Upper lobe of left lung (tissue), 6 donors: ENCODE data around the gene ZBTB9. TPM values are rescaled to one million over a fixed set of nuclear protein-coding genes. Genes with fewer than 3 reads are reported as not detected.

Source experiments
- ATAC-seq, 2 donors: fragments of 200-7000 bp; cut with Tn5 transposase; one replicate each; pipeline ENCODE4 v1.9.1; 2022; ENCODE audit warnings: mild to moderate bottlenecking in 2 of 2, moderate library complexity in 2 of 2; ENCODE audit not compliant: low FRiP score in 2 of 2
- DNase-seq, 2 donors: peaks; one replicate each; pipeline ENCODE4 v3.0.0-alpha.2; 2019 to 2020
- H3K27ac ChIP-seq, 4 donors: fragments of 200-600 bp; sonication (generic); one replicate each; pipeline ENCODE4 v1.5.1; 2016 to 2019
- H3K27me3 ChIP-seq, 4 donors: fragments of 200-600 bp; sonication (generic); one replicate each; pipeline ENCODE4 v1.5.1; 2017 to 2019
- H3K36me3 ChIP-seq, 4 donors: fragments of 200-600 bp; sonication (generic); one replicate each; pipeline ENCODE4 v1.5.1; 2016 to 2019
- H3K4me1 ChIP-seq, 4 donors: fragments of 200-600 bp; sonication (generic); one replicate each; pipeline ENCODE4 v1.5.1; 2018 to 2019
- H3K4me3 ChIP-seq, 4 donors: fragments of 200-600 bp; sonication (generic); one replicate each; pipeline ENCODE4 v1.5.1; 2017 to 2019; ENCODE audit warnings: mild to moderate bottlenecking in 2 of 4, moderate library complexity in 1 of 4
- H3K9me3 ChIP-seq, 4 donors: fragments of 200-600 bp; sonication (generic); one replicate each; pipeline ENCODE4 v1.5.1; 2018 to 2019
- EP300 ChIP-seq, 4 donors: sonication (generic); formaldehyde crosslinking; IDR thresholded peaks; one replicate each; pipeline ENCODE4 v1.5.1; 2017; ENCODE audit warnings: antibody characterized with exemption in 4 of 4, control low read depth in 2 of 4
- POLR2A ChIP-seq, 4 donors: fragments of 450-650 bp; IDR thresholded peaks; one replicate each; pipeline ENCODE4 v1.5.1; 2016 to 2017; ENCODE audit warnings: antibody characterized with exemption in 4 of 4, mild to moderate bottlenecking in 2 of 4
- POLR2AphosphoS5 ChIP-seq, 2 donors: sonication (generic); formaldehyde crosslinking; IDR thresholded peaks; one replicate each; pipeline ENCODE4 v1.5.1; 2017; ENCODE audit warnings: antibody characterized with exemption in 2 of 2
- WGBS, 2 donors: methylation state at CpG; one replicate each; pipeline ENCODE4 v1.1.5; 2017 to 2018; 5-methylcytosine and 5-hydroxymethylcytosine counted together
- total RNA-seq, 6 donors: library from RNA; depleted of rRNA in 4 of 6; stranded (reverse); fragments of >200 nt in 4 of 6; gene quantifications; one replicate each; pipeline versions ENCODE4 v1.1.0 to v1.2.1, GENCODE V29; 2016 to 2021
- TF ChIP-seq, protein P1 (sequence below), 6 experiments: fragments of 450-650 bp in 4 of 6; fragments of 200-600 bp in 2 of 6; sonication (generic) in 2 of 6; IDR thresholded peaks; one replicate each; pipeline ENCODE4 v1.5.1; 2016 to 2019; ENCODE audit warnings: antibody characterized with exemption in 6 of 6
- donor health status: DM: no; HTN: no; CAD: no; lungs with moderate emphysema.
- donor health status: DM: no; HTN: yes; CAD: no; lungs with severe emphysema.

The ZBTB9 gene
- total RNA-seq, 6 donors from 2014 or later = 3.2 to 8.7 (median 6.1) TPM

DNA sequence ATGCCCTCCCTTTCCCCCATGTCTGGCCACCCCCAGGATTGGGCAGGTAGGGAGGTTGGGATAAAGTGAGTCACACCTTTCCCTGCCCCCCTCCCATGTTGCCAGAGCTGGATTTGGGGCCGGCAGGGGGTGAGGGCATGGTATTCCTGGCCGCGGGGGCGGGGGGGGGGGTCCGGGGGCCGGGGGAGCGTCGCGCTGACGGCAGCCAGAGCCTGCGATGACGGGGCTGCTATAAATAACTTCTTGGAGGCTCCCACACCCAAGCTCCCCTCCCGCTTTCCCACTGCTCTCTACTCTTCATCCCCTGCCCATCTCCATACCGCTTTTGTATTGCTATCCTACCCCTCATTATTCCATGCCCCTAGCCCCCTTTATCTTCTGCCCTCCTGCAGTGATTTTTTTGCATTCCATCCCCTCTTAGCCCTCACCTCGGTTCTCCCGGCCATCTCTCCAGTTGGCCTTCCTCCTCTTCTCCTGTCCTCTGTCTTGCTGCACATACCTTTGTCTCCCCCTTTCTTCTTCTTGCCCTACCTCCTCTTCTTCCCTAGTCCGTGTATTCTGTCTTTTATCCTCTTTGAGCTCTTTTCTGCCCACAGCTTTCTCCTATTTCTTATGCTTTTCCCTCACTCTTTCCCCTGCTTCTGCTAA lies 20.7 kb upstream of the ZBTB9 start:
- DNase-seq = no peak
- peaks cover 15 to 35% (median 33%) of the 10 kb centered on the region in 4 donors for H3K4me1 ChIP-seq
- ATAC-seq = no peak
- H3K9me3 ChIP-seq = no peaks in the 10 kb centered on the region
- H3K27ac ChIP-seq = no peak overlapping the region
- H3K4me3 ChIP-seq = no peak overlapping the region
- no peak for TF ChIP-seq POLR2AphosphoS5 (IDR thresholded peaks at IDR 0.05)
- no peak for TF ChIP-seq POLR2A (IDR thresholded peaks at IDR 0.05)
- TF ChIP-seq EP300 (IDR thresholded peaks at IDR 0.05) = no peak
- TF ChIP-seq, protein P1, sequence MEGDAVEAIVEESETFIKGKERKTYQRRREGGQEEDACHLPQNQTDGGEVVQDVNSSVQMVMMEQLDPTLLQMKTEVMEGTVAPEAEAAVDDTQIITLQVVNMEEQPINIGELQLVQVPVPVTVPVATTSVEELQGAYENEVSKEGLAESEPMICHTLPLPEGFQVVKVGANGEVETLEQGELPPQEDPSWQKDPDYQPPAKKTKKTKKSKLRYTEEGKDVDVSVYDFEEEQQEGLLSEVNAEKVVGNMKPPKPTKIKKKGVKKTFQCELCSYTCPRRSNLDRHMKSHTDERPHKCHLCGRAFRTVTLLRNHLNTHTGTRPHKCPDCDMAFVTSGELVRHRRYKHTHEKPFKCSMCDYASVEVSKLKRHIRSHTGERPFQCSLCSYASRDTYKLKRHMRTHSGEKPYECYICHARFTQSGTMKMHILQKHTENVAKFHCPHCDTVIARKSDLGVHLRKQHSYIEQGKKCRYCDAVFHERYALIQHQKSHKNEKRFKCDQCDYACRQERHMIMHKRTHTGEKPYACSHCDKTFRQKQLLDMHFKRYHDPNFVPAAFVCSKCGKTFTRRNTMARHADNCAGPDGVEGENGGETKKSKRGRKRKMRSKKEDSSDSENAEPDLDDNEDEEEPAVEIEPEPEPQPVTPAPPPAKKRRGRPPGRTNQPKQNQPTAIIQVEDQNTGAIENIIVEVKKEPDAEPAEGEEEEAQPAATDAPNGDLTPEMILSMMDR (IDR thresholded peaks at IDR 0.05) = no peak
- H3K36me3 ChIP-seq = peaks cover 0 to 35% (median 24%) of the 10 kb centered on the region in 4 donors
- H3K27me3 ChIP-seq = no peaks in the 10 kb centered on the region
- 28 to 37% methylated on average over 15 to 16 of the region's 17 CpGs for WGBS, 2 donors

DNA sequence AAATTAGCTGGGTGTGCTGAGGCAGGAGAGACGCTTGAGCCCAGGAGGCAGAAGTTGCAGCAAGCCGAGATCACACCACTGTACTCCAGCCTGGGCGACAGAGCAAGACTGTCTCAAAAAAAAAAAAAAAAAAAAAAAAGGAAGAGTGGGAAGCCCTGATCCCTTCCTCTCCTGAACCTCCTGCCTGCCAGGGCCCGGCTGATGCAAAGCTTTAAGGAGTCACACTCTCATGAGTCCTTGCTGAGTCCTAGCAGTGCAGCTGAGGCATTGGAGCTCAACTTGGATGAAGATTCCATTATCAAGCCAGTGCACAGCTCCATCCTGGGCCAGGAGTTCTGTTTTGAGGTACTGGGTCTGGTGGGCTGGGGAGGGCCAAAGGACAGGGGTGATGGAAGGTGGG lies 19.4 kb upstream of the ZBTB9 start:
- no peaks in the 10 kb centered on the region for H3K9me3 ChIP-seq
- H3K27ac ChIP-seq = no peak overlapping the region
- WGBS, 2 donors = 71 to 83% methylated on average over 4 of the region's 4 CpGs
- no peak overlapping the region for H3K4me3 ChIP-seq
- H3K36me3 ChIP-seq = peaks cover 0 to 41% (median 28%) of the 10 kb centered on the region in 4 donors
- no peak for DNase-seq
- no peaks in the 10 kb centered on the region for H3K27me3 ChIP-seq
- TF ChIP-seq, protein P1 (IDR thresholded peaks at IDR 0.05) = no peak
- TF ChIP-seq POLR2AphosphoS5 (IDR thresholded peaks at IDR 0.05) = no peak
- TF ChIP-seq EP300 (IDR thresholded peaks at IDR 0.05) = no peak
- no peak for TF ChIP-seq POLR2A (IDR thresholded peaks at IDR 0.05)
- peaks cover 11 to 23% (median 21%) of the 10 kb centered on the region in 4 donors for H3K4me1 ChIP-seq
- no peak for ATAC-seq

DNA sequence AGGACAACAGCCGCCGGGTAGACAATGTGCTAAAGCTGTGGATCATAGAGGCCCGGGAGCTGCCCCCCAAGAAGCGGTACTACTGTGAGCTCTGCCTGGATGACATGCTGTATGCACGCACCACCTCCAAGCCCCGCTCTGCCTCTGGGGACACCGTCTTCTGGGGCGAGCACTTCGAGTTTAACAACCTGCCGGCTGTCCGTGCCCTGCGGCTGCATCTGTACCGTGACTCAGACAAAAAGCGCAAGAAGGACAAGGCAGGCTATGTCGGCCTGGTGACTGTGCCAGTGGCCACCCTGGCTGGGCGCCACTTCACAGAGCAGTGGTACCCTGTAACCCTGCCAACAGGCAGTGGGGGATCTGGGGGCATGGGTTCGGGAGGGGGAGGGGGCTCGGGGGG lies 16.7 kb upstream of the ZBTB9 start:
- no peak overlapping the region for H3K27ac ChIP-seq
- H3K36me3 ChIP-seq = peaks cover 0 to 61% (median 39%) of the 10 kb centered on the region in 4 donors
- H3K9me3 ChIP-seq = no peaks in the 10 kb centered on the region
- H3K4me1 ChIP-seq = no peaks in the 10 kb centered on the region
- ATAC-seq (no peak), DNase-seq (peak in 1 of 2 donors; percentile 51)
- no peaks in the 10 kb centered on the region for H3K27me3 ChIP-seq
- no peak overlapping the region for H3K4me3 ChIP-seq
- 93 to 96% methylated on average over 16 to 18 of the region's 18 CpGs for WGBS, 2 donors
- TF ChIP-seq, protein P1 (IDR thresholded peaks at IDR 0.05) = no peak
- TF ChIP-seq POLR2AphosphoS5 (IDR thresholded peaks at IDR 0.05) (no peak), POLR2A (IDR thresholded peaks at IDR 0.05) (no peak), EP300 (IDR thresholded peaks at IDR 0.05) (no peak)

DNA sequence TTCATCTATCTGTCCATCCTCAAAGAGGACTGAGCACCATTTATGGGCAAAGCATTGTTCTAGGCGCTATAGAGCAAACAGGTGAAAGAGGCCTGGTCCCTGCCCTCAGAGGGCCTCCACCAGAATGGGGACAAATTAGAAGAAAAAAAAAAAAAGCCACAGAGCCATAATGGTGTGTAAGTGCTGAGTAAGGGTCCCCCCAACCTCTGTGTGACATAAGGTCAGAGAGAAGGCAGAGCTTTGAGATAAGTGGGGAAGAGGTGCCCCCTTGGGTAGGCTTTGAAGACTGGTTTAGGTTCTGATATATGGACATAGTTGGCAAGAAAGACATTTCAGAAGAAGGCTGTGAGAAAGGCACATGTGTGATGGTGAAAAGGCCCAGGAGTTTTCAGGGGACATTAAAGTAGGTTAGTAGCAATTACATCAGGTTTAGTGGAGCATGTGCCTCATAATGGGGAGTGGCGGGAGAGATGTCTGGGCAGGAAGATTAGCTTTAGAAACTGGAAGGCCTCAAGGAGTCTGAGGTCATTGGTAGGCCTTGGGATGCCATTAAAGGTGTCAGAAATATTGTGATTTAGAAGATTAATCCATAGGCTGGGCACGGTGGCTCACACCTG lies 15.3 kb upstream of the ZBTB9 start:
- Histone ChIP-seq H3K36me3 (peaks cover 0 to 75% (median 50%) of the 10 kb centered on the region in 4 donors), H3K4me1 (no peaks in the 10 kb centered on the region), H3K9me3 (no peaks in the 10 kb centered on the region), H3K27me3 (no peaks in the 10 kb centered on the region), H3K27ac (no peak overlapping the region), H3K4me3 (no peak overlapping the region)
- 98% methylated on average over 3 of the region's 3 CpGs for WGBS, 2 donors
- DNase-seq (no peak), ATAC-seq (no peak)
- TF ChIP-seq EP300 (IDR thresholded peaks at IDR 0.05) = no peak
- TF ChIP-seq, protein P1 (IDR thresholded peaks at IDR 0.05) = no peak
- no peak for TF ChIP-seq POLR2AphosphoS5 (IDR thresholded peaks at IDR 0.05)
- no peak for TF ChIP-seq POLR2A (IDR thresholded peaks at IDR 0.05)
